ENCODE data around the gene SLC4A8. TPM values are rescaled to one million over a fixed set of nuclear protein-coding genes. Genes with fewer than 3 reads are reported as not detected.

Gene SLC4A8
- total RNA-seq, 1 experiment from 2014 or later: 26.3 TPM

DNA sequence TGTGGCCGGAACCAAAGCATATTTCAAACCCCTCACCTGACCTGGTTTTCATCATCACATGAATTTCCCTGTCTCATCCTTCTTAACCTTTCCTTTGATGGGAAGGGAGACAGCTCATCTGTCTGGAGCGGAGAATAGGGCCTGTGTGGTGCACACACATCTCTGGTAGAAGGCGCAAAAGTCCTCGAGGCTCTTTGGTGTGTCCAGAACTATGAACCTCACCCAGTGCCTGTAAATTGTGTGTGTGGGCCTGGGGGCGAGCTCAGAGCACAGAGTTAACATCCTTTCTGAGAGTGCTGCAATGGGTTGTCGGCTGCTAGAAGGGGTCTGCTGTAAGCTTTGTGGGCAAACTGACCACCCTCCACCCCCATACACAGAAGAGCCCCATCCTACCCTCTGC is 34.2 kb upstream of the SLC4A8 start:
- Histone ChIP-seq H2BK15ac (ENCODE audit: low read depth, low read length) (no peak overlapping the region), H3K23me2 (ENCODE audit: insufficient read length, low read depth, low read length, poor library complexity, severe bottlenecking) (peaks cover 10% of the 10 kb centered on the region), H3K14ac (ENCODE audit: insufficient read depth, low read length) (no peak overlapping the region), H3K56ac (ENCODE audit: insufficient read length, low read depth, low read length) (no peak overlapping the region), H3K27me3 (ENCODE audit: insufficient read depth, low read length) (no peaks in the 10 kb centered on the region), H3K79me1 (ENCODE audit: insufficient read depth, low read depth, low read length, poor library complexity, severe bottlenecking) (no peaks in the 10 kb centered on the region), H3K4ac (ENCODE audit: low read depth, low read length) (no peak overlapping the region), H2BK5ac (ENCODE audit: insufficient read length, low read length) (no peak overlapping the region), H2AK5ac (ENCODE audit: insufficient read length, low read length) (no peak overlapping the region), H3K4me2 (ENCODE audit: insufficient read depth, insufficient read length, low read length) (peak overlapping the region; percentile 79), H4K91ac (ENCODE audit: insufficient read length, low read depth, low read length) (no peak overlapping the region), H3T11ph (ENCODE audit: low read length) (no peak overlapping the region), H3K9me3 (ENCODE audit: control insufficient read depth, low read depth, low read length) (no peaks in the 10 kb centered on the region), H4K20me1 (ENCODE audit: control insufficient read depth, insufficient read depth, insufficient read length) (no peaks in the 10 kb centered on the region), H3K79me2 (ENCODE audit: insufficient read depth, low read length) (no peaks in the 10 kb centered on the region), H2AFZ (ENCODE audit: low read length) (no peak overlapping the region), H3K4me1 (ENCODE audit: insufficient read depth, low read length) (peaks cover 8% of the 10 kb centered on the region; the same call in 1 of the 2 replicates), H3K18ac (ENCODE audit: insufficient read length, low read depth, low read length) (no peak overlapping the region), H4K5ac (ENCODE audit: insufficient read length, low read depth, low read length) (no peak overlapping the region), H4K8ac (replicated peaks; ENCODE audit: insufficient read length, low read depth, low read length) (no peak overlapping the region), H3K23ac (ENCODE audit: insufficient read length, low read depth, low read length) (no peak overlapping the region), H2BK120ac (ENCODE audit: low read depth, low read length, poor library complexity, severe bottlenecking) (no peak overlapping the region), H2BK20ac (ENCODE audit: low read depth, low read length, poor library complexity, severe bottlenecking) (no peak overlapping the region), H3K9ac (ENCODE audit: extremely low read depth, insufficient read length, low read length) (no peak overlapping the region), H3K27ac (ENCODE audit: insufficient read length, low read depth, low read length) (no peak overlapping the region), H2BK12ac (ENCODE audit: insufficient read length, low read depth, low read length) (no peak overlapping the region)
- TF ChIP-seq, protein P1, sequence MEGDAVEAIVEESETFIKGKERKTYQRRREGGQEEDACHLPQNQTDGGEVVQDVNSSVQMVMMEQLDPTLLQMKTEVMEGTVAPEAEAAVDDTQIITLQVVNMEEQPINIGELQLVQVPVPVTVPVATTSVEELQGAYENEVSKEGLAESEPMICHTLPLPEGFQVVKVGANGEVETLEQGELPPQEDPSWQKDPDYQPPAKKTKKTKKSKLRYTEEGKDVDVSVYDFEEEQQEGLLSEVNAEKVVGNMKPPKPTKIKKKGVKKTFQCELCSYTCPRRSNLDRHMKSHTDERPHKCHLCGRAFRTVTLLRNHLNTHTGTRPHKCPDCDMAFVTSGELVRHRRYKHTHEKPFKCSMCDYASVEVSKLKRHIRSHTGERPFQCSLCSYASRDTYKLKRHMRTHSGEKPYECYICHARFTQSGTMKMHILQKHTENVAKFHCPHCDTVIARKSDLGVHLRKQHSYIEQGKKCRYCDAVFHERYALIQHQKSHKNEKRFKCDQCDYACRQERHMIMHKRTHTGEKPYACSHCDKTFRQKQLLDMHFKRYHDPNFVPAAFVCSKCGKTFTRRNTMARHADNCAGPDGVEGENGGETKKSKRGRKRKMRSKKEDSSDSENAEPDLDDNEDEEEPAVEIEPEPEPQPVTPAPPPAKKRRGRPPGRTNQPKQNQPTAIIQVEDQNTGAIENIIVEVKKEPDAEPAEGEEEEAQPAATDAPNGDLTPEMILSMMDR (conservative IDR thresholded peaks at IDR 0.05): no peak
- WGBS (ENCODE audit: extremely low coverage, insufficient read length, low lambda C conversion rate): no CpG with 5 or more reads among the region's 6 CpGs
- Mint-ChIP-seq H3K27me3 (ENCODE audit: low read depth) (no peaks in the 10 kb centered on the region; the same call in 1 of the 2 replicates), H3K4me1 (peaks cover 45 to 50% of the 10 kb centered on the region in 2 experiments), H3K36me3 (ENCODE audit: insufficient read depth in 1 of 3, low read depth in 3 of 3) (peaks cover 3 to 14% (median 9%) of the 10 kb centered on the region in 3 experiments; a peak in 6 of 7 replicates), H3K27ac (peak overlapping the region; percentile 53 to 94 (median 86); a peak in 5 of 7 replicates), H3K4me3 (peak overlapping the region; percentile 90 to 95), H3K9me3 (no peaks in the 10 kb centered on the region)
- no peak for DNase-seq

All from H9 (cell line).